Endometrial microvascular endothelial cells (primary cell): Measurements from ENCODE around the gene GRB10. TPM values are rescaled to one million over a fixed set of nuclear protein-coding genes. Genes with fewer than 3 reads are reported as not detected.
"Not testable (repeated sequence)": the region's sequence is repeated elsewhere in the genome, so short reads cannot be mapped to it uniquely, and the experiment has no call there.

Experiments
- in situ Hi-C: cut with HindIII; loops from 2 replicates; pipeline ENCODE4 v1.10.0; 2017; ENCODE audit warnings: low sequenced_read_pairs, low pct_unique_long_range_greater_than_20kb; ENCODE audit errors: inconsistent ontology term
- total RNA-seq: library from RNA; depleted of rRNA; stranded (reverse); fragments of >200 nt; gene quantifications from one replicate; pipeline ENCODE4 v1.2.3, GENCODE V29; 2015; ENCODE audit errors: inconsistent ontology term

Gene GRB10
- total RNA-seq, 1 donor from 2014 or later = 73.5 TPM

- in situ Hi-C loops = no loop called here
These were observed 217.8 kb downstream of the GRB10 start, which contains the start of gene DDC for GRCh38 chr7:50564640-50565558. Gene DDC, minus strand, starts transcription at chr7:50565405. Its CDS starts 21,320 bp downstream, at chr7:50544085.

GRCh38 chr7:50564171-50564570 lies 218.5 kb downstream of the GRB10 start:
- in situ Hi-C loops = no loop called here

GRCh38 chr7:50562136-50562535 lies 220.6 kb downstream of the GRB10 start:
- in situ Hi-C loops = no loop called here

GRCh38 chr7:50560865-50561351 lies 221.8 kb downstream of the GRB10 start:
- in situ Hi-C loops = no loop called here

GRCh38 chr7:50559881-50560280 lies 222.8 kb downstream of the GRB10 start:
- in situ Hi-C loops = no loop called here

GRCh38 chr7:50558294-50559053 lies 224.2 kb downstream of the GRB10 start:
- in situ Hi-C loops = no loop called here

GRCh38 chr7:50557099-50557498 lies 225.6 kb downstream of the GRB10 start:
- in situ Hi-C loops = no loop called here

- in situ Hi-C loops = no loop called here
These were observed 226.3 kb downstream of the GRB10 start for GRCh38 chr7:50556247-50556991.

- in situ Hi-C loops = no loop called here
These were observed 227.0 kb downstream of the GRB10 start for GRCh38 chr7:50555594-50556140.

- in situ Hi-C loops = no loop called here
These were observed 228.0 kb downstream of the GRB10 start for GRCh38 chr7:50554431-50555322.

- in situ Hi-C loops = no loop called here
These were observed 228.7 kb downstream of the GRB10 start for GRCh38 chr7:50553973-50554372.

- in situ Hi-C loops = no loop called here
These were observed 229.8 kb downstream of the GRB10 start for GRCh38 chr7:50552921-50553320.

- in situ Hi-C loops = no loop called here
These were observed 230.6 kb downstream of the GRB10 start for GRCh38 chr7:50552139-50552538.

GRCh38 chr7:50545613-50546012 lies 237.1 kb downstream of the GRB10 start:
- in situ Hi-C loops = not testable (repeated sequence)

GRCh38 chr7:50544992-50545391 lies 237.7 kb downstream of the GRB10 start:
- in situ Hi-C loops = no loop called here

GRCh38 chr7:50543776-50544442 lies 238.8 kb downstream of the GRB10 start:
- in situ Hi-C loops = no loop called here

- in situ Hi-C loops = no loop called here
These were observed 240.6 kb downstream of the GRB10 start for GRCh38 chr7:50542132-50542531.
